Breast epithelium (tissue), 4 donors: ENCODE results near the gene MUSTN1. TPM values are rescaled to one million over a fixed set of nuclear protein-coding genes. Genes with fewer than 3 reads are reported as not detected.

Source experiments
- DNase-seq, 2 donors: peaks; one replicate each; pipeline ENCODE4 v3.0.0-alpha.2; 2019; ENCODE audit warnings: low spot score in 2 of 2
- H3K27ac ChIP-seq, 2 donors: fragments of 200-600 bp; sonication (generic) in 1 of 2; one replicate each; pipeline ENCODE4 v1.5.1; 2016 to 2019; ENCODE audit warnings: mild to moderate bottlenecking in 1 of 2
- H3K27me3 ChIP-seq, 2 donors: fragments of 200-600 bp; sonication (generic) in 1 of 2; one replicate each; pipeline versions ENCODE4 v1.5.1 to v1.6.0; 2017 to 2019; ENCODE audit warnings: control low read depth in 1 of 2, mild to moderate bottlenecking in 1 of 2
- H3K36me3 ChIP-seq: fragments of 200-600 bp; one replicate; pipeline ENCODE4 v1.5.1; 2019
- H3K4me1 ChIP-seq, 2 donors: fragments of 200-600 bp; sonication (generic); one replicate each; pipeline ENCODE4 v1.5.1; 2016 to 2019; ENCODE audit warnings: control low read depth in 1 of 2
- H3K4me3 ChIP-seq, 3 donors: fragments of 200-600 bp; sonication (generic); 1 replicate in 2 of 3; 2 replicates in 1 of 3; pipeline ENCODE4 v1.5.1; 2016 to 2019; ENCODE audit warnings: mild to moderate bottlenecking in 3 of 3, moderate library complexity in 2 of 3
- H3K9me3 ChIP-seq, 2 donors: fragments of 200-600 bp; sonication (generic) in 1 of 2; one replicate each; pipeline ENCODE4 v1.5.1; 2016 to 2019; ENCODE audit warnings: control low read depth in 1 of 2
- POLR2A ChIP-seq: fragments of 450-650 bp; IDR thresholded peaks from one replicate; pipeline ENCODE4 v1.6.1; 2016; ENCODE audit warnings: antibody characterized with exemption, mild to moderate bottlenecking, moderate library complexity
- POLR2AphosphoS5 ChIP-seq, 3 donors: sonication (generic); formaldehyde crosslinking; IDR thresholded peaks; one replicate each; pipeline ENCODE4 v1.6.1; 2017; ENCODE audit warnings: antibody characterized with exemption in 3 of 3
- intact Hi-C: fragments of 100-400 bp; cut with DNase I; formaldehyde crosslinking; loops from one replicate; pipeline ENCODE4 v1.15.1; 2023; ENCODE audit warnings: low total_unique reads
- total RNA-seq, 3 donors: library from RNA; depleted of rRNA; stranded (reverse); fragments of >200 nt; gene quantifications; one replicate each; pipeline ENCODE4 v1.1.0, GENCODE V29; 2016
- TF ChIP-seq, protein P1 (sequence below), 3 donors: fragments of 450-650 bp; IDR thresholded peaks; one replicate each; pipeline ENCODE4 v1.5.1; 2016 to 2017; ENCODE audit warnings: antibody characterized with exemption in 3 of 3, mild to moderate bottlenecking in 3 of 3, moderate library complexity in 3 of 3

MUSTN1 gene
- total RNA-seq, 3 donors from 2014 or later: 5.9 to 13.0 (median 6.9) TPM

DNA sequence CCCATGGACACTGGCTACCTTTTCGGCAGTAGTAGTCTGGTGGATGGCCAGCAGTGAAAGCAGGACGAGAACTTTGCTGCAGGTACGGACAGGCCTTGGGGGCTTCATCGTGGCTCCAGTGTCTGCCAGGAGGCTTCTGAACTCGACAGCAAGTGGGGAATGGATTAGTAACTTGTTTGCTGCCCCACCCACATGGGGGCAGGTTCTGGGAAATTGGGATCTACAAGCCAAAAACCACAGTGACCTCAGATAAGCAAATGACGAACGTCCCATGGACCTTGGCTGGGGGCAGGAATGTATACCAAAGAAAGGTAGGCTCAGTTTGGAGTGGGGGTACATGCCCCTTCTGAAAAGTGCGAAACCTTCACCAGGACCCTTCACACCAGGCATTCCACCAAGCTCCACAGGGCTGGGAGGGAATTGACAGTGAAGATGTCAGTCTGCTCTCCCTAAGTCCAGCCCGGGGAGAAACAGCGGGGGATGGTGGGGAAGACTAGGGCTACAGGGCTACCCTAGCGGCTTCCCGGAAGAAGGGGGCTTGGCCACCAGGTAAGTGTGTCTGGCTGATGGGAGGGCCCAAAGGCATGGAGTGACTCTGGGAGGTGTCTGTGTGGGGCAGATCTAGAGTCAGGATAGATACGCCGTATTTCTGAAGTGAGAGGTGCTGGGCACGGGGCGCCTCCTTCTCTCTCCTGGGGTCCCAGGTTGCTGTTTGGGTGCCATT lies 4.1 kb downstream of the MUSTN1 start, which contains the start of gene ITIH4:
Gene ITIH4, minus strand, starts transcription at position 138 of the 724 bp plus-strand sequence. Its CDS starts 30 bp downstream, at position 108.
- Histone ChIP-seq H3K4me3 (no peak within 1 kb of the TSS), H3K9me3 (no peaks in the 10 kb centered on the region), H3K4me1 (peaks cover 0 to 5% of the 10 kb centered on the region in 2 donors), H3K27me3 (no peaks in the 10 kb centered on the region), H3K27ac (peak within 1 kb of the TSS in 1 of 2 donors; percentile 75), H3K36me3 (no peaks in the 10 kb centered on the region)
- intact Hi-C loops: no loop called here
- TF ChIP-seq, protein P1, sequence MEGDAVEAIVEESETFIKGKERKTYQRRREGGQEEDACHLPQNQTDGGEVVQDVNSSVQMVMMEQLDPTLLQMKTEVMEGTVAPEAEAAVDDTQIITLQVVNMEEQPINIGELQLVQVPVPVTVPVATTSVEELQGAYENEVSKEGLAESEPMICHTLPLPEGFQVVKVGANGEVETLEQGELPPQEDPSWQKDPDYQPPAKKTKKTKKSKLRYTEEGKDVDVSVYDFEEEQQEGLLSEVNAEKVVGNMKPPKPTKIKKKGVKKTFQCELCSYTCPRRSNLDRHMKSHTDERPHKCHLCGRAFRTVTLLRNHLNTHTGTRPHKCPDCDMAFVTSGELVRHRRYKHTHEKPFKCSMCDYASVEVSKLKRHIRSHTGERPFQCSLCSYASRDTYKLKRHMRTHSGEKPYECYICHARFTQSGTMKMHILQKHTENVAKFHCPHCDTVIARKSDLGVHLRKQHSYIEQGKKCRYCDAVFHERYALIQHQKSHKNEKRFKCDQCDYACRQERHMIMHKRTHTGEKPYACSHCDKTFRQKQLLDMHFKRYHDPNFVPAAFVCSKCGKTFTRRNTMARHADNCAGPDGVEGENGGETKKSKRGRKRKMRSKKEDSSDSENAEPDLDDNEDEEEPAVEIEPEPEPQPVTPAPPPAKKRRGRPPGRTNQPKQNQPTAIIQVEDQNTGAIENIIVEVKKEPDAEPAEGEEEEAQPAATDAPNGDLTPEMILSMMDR (IDR thresholded peaks at IDR 0.05): no peak
- TF ChIP-seq POLR2A (no peak), POLR2AphosphoS5 (IDR thresholded peaks at IDR 0.05) (no peak)
- DNase-seq: no peak

DNA sequence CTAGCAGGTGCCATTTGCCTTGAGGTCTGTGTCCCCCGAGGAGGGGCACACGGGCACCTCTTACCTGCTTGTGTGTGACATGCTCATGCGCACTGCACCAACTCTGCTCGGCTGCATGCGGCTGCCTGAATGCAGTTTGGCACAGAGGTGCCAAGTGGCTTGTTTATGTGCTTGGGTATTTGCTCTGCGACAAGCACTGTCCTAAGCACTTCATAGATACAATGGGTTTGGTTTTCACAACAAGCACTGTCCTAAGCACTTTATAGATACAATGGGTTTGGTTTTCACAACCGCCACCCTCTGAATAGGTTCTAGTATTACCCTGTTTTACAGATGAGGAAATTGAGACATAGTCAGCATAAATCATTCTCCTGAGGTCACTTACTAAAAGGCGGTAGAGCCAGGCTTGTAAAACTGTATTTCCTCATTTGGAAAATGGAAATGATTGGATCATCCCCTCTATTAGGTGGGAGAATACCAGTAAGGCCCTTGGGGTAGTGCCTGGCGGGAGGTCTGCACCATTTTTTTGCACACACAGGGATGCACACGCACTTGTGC lies 4.8 kb downstream of the MUSTN1 start:
- no peak overlapping the region for H3K4me3 ChIP-seq
- H3K27ac ChIP-seq: no peak overlapping the region
- intact Hi-C loops: no loop called here
- H3K27me3 ChIP-seq: no peaks in the 10 kb centered on the region
- TF ChIP-seq POLR2AphosphoS5 (IDR thresholded peaks at IDR 0.05) (no peak), POLR2A (no peak)
- TF ChIP-seq, protein P1 (IDR thresholded peaks at IDR 0.05): no peak
- no peaks in the 10 kb centered on the region for H3K9me3 ChIP-seq
- DNase-seq: no peak
- peaks cover 0 to 5% of the 10 kb centered on the region in 2 donors for H3K4me1 ChIP-seq
- H3K36me3 ChIP-seq: no peaks in the 10 kb centered on the region

DNA sequence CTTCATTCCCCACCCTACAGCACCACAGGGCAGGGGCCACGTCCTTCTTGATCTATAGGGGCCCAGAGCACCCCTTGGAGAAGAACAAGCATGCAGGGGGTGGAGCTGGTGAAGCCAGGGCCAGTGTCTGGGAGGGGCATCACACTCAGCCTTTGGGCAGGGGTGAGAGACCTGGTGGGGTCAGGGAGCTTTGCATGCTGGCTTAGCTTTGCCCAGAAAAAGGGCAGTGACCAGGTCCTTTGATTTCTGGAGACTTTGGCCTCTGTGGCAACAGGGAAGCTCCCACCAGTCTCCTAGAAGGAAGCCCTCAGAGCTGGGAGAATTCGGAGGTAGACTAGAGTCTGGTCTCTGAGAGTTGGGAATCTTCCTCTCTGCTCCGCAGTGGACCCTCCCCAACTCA lies 5.3 kb downstream of the MUSTN1 start:
- no peak for TF ChIP-seq POLR2AphosphoS5 (IDR thresholded peaks at IDR 0.05)
- TF ChIP-seq POLR2A: no peak
- TF ChIP-seq, protein P1 (IDR thresholded peaks at IDR 0.05): no peak
- intact Hi-C loops: no loop called here
- no peak for DNase-seq
- no peak overlapping the region for H3K4me3 ChIP-seq
- peaks cover 0 to 5% of the 10 kb centered on the region in 2 donors for H3K4me1 ChIP-seq
- no peaks in the 10 kb centered on the region for H3K36me3 ChIP-seq
- no peaks in the 10 kb centered on the region for H3K27me3 ChIP-seq
- no peaks in the 10 kb centered on the region for H3K9me3 ChIP-seq
- no peak overlapping the region for H3K27ac ChIP-seq

GRCh38 chr3:52827866-52828376 lies 6.9 kb downstream of the MUSTN1 start:
- no peaks in the 10 kb centered on the region for H3K36me3 ChIP-seq
- TF ChIP-seq, protein P1 (IDR thresholded peaks at IDR 0.05): no peak
- TF ChIP-seq POLR2AphosphoS5 (IDR thresholded peaks at IDR 0.05) (no peak), POLR2A (no peak)
- no peak overlapping the region for H3K27ac ChIP-seq
- H3K27me3 ChIP-seq: no peaks in the 10 kb centered on the region
- no peaks in the 10 kb centered on the region for H3K9me3 ChIP-seq
- no peak for DNase-seq
- H3K4me3 ChIP-seq: no peak overlapping the region
- intact Hi-C loops: no loop called here
- peaks cover 0 to 5% of the 10 kb centered on the region in 2 donors for H3K4me1 ChIP-seq

DNA sequence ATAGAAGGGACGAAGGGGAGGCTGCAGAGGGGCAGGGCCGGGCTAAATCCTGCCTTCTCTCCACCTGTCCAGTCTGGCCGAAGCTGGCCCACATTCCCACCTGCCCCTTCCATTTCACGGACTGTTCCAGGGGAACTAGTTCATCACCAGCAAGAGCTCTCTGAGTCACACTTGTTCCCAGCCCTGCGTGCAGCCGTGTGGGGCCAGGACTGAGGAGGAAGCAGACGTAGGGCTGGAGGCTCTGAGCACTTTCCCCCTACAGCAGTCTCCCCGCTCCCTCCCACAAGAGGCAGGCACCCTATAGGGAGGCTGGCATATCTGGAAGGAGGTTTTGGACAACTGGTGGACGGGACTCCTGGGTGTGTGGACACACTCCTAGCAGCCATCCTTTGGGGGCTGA lies 7.4 kb downstream of the MUSTN1 start:
- no peak overlapping the region for H3K4me3 ChIP-seq
- intact Hi-C loops: no loop called here
- no peaks in the 10 kb centered on the region for H3K9me3 ChIP-seq
- no peaks in the 10 kb centered on the region for H3K27me3 ChIP-seq
- H3K27ac ChIP-seq: no peak overlapping the region
- DNase-seq: no peak
- no peaks in the 10 kb centered on the region for H3K36me3 ChIP-seq
- peaks cover 0 to 5% of the 10 kb centered on the region in 2 donors for H3K4me1 ChIP-seq
- TF ChIP-seq, protein P1 (IDR thresholded peaks at IDR 0.05): no peak
- TF ChIP-seq POLR2A (no peak), POLR2AphosphoS5 (IDR thresholded peaks at IDR 0.05) (no peak)
